Transverse colon (tissue), 4 donors: ENCODE measurements around the gene NAV3.

Experiments used
- CTCF ChIP-seq, 5 experiments: fragments of 200-600 bp in 3 of 5; fragments of 450-650 bp in 2 of 5; sonication (generic) in 3 of 5; IDR thresholded peaks; 1 replicate in 2 of 5; 2 replicates in 3 of 5; pipeline ENCODE4 v1.5.1; 2016 to 2017; ENCODE audit warnings: antibody characterized with exemption in 5 of 5, inconsistent platforms in 3 of 5, mild to moderate bottlenecking in 2 of 5, moderate library complexity in 1 of 5
- EP300 ChIP-seq: sonication (generic); formaldehyde crosslinking; IDR thresholded peaks from one replicate; pipeline ENCODE4 v1.6.1; 2017; ENCODE audit warnings: antibody characterized with exemption, low read depth
- POLR2A ChIP-seq: fragments of 450-650 bp; IDR thresholded peaks from one replicate; pipeline ENCODE4 v1.6.1; 2016; ENCODE audit warnings: antibody characterized with exemption, mild to moderate bottlenecking, moderate library complexity
- POLR2AphosphoS5 ChIP-seq, 3 donors: sonication (generic); formaldehyde crosslinking; IDR thresholded peaks; one replicate each; pipeline ENCODE4 v1.6.1; 2016; ENCODE audit warnings: antibody characterized with exemption in 3 of 3

GRCh38 chr12:77796775-77797174 is 33.9 kb upstream of the NAV3 start:
- TF ChIP-seq CTCF (IDR thresholded peaks at IDR 0.05) (no peak), EP300 (no peak), POLR2A (no peak), POLR2AphosphoS5 (IDR thresholded peaks at IDR 0.05) (no peak)
